NCI-H345 (cell line): ENCODE measurements around the gene GALNT10.

Source experiments
- DNase-seq: peaks from one replicate; lab custom pipeline; 2025; lab: John Stamatoyannopoulos, UW

Gene GALNT10

GRCh38 chr5:154234551-154234950 lies 44.0 kb downstream of the GALNT10 start:
- DNase-seq = no peak

DNA sequence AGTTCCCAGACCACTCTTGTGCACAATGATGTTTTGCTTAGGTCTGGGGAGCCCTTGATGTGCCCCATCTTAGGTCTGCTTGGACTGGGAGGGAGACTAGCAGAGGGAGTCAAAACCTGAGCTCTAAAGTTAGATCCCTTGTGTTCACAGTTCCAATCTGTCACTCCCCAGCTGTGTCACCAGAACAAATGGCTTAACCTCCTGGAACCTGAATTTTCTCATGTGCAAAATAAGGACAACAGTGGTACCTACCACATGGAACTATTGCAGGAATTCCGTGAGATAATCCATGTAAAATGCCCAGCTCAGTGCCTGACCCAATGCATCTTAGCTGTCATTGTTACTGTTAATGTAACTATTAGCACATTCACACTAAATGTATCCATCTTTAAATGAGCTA lies 45.5 kb downstream of the GALNT10 start:
- no peak for DNase-seq

GRCh38 chr5:154236536-154237375 lies 46.2 kb downstream of the GALNT10 start:
- DNase-seq = no peak

DNA sequence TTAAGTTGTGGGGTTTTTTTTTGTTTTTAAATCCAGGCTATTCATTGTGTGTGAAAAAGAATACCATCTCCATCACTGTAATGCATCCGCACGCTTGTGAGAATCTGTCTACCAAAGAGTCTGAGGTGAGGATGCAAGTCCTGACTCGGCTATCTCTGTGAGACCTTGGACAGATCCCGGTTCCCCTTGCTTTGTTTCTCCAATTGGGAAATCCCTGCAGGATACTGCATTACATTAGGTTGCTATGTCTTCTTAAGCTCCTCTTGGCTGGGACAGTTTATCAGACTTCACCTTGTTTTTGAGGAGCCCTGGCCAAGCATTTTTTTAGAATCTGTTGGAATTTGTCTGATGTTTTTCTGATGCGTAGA lies 46.8 kb downstream of the GALNT10 start:
- no peak for DNase-seq

- no peak for DNase-seq
Measured at GRCh38 chr5:154237946-154238345, 47.4 kb downstream of the GALNT10 start.

DNA sequence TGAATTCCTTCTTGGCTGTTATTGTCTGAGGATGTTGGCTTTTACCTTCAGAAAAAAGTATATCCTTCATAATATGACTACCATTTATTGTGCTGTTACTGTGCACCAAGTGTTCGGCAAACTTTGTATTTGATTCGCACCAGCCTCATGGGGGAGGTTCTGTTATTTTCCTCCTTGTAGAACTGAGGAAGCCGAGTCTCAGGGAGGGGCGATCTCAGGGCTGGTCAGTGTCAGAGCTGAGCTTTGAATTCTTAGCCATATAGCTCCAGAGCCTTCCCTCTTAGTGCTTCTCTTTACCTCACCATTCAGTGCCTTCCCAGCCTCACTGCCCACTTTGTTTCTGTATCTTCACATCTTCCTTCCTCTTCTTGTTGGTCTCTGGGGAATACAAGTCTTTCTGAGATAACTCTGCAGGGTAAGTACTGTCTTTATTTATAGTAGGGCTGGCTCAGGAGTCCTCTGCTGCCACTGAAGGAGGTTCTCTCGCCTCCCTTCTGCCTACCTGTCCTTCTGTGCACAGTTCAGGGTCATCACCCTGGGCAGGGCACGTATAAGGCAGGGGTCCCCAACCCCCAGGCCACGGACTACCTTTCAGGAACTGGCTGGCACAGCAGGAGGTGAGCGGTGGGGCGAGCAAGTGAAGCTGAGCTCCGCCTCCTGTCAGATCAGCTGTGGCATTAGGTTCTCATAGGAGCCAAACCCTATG lies 48.4 kb downstream of the GALNT10 start:
- DNase-seq = no peak

DNA sequence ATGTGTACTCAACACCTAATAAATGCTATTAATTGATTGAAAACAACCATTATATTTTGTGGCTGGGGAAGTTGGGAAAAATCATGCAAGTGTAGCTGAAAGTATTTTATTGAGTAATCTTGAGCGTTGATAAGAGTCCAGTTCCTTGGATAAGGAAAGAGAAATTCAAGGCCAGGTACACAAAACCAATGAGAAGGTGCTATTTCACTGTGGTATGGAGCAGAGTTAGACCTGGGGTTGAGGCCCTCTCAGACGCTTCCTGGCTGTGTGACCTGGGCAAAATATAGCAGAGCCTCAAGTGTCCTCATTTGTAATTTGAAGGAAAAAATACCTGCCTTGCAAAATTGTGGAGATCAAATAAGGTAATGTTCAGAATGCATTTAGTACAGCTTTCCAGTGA lies 50.1 kb downstream of the GALNT10 start:
- no peak for DNase-seq

DNA sequence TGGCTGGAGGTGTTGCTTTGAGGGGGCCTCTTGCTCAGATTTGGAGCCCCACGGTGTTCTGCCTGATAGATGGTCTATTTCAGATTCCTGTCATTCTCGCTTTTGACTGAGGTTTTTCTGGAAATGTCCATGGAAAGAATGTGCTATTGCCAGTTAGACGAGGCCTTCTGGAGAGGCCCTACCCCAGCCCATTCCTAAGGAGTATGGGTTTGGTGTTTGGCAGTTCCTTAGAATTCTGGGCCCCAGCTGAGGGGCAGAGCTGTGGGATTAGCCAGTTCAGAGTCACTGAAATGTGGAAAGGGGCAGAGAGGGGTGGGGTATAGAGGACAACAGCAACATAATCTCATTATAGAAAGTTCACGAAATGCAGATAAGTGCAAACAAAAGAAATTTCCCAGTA lies 50.5 kb downstream of the GALNT10 start:
- DNase-seq = no peak

GRCh38 chr5:154242442-154242841 lies 51.9 kb downstream of the GALNT10 start:
- no peak for DNase-seq

GRCh38 chr5:154242964-154243376 lies 52.4 kb downstream of the GALNT10 start:
- no peak for DNase-seq

GRCh38 chr5:154243736-154244135 lies 53.2 kb downstream of the GALNT10 start:
- DNase-seq = no peak

- no peak for DNase-seq
Measured at GRCh38 chr5:154244476-154244875, 53.9 kb downstream of the GALNT10 start.

DNA sequence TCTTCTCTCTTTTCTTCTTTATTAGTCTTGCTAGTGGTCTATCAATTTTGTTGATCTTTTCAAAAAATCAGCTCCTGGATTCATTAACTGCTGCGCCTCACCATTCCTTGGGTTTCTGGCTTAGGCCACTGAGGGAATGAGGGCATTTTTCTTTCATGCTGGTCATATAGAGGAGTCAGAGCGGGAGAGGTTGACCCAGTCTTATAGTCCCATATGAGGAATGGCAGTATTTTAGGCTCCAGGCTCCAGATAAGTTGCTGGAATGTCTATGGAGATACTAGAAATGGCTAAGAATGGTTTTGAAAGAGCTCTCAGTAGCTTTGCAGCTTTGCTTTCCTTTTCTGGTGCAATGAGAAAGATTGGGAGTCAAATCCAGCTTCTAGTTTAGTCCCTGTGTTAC lies 58.2 kb downstream of the GALNT10 start:
- DNase-seq = no peak

DNA sequence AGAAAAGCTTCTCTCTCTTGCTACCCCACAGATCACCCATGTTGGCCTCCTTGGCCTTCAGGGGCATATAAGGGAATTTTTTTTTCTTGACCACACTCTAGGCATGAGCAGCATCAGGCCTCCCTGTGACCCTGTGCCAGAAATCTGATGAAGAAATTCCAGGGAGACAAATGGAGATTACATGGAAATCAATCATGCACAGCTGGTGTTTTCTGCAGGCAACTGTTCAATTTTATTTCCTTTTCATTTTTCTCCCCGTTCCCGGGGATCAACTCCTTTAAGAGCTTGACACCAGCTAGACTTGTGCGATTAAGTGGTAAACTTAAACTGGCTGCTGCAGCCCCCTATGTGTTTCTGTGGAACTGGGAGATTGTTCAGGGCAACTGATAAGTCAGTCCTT lies 59.3 kb downstream of the GALNT10 start:
- DNase-seq = no peak

GRCh38 chr5:154251529-154251928 lies 61.0 kb downstream of the GALNT10 start:
- no peak for DNase-seq

- no peak for DNase-seq
Measured at GRCh38 chr5:154253807-154254206, 63.3 kb downstream of the GALNT10 start.

DNA sequence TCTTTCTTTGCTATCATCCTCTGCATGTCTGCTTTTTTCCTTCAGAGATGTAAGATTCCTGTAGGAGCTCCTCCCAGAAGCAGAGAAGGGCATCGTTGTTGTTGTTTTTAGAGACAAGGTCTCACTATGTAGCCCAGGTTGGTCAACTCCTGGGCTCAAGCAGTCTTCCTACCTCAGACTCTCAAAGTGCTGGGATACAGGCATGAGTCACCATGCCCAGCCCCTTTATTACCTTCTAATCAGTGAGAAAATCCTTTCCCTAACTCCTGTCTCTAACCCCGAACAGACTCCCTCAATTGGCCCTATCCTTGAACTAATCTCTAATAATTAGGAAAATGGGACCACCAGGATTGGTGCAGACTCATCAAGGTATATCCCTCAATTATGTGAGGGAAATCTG lies 64.4 kb downstream of the GALNT10 start:
- no peak for DNase-seq

DNA sequence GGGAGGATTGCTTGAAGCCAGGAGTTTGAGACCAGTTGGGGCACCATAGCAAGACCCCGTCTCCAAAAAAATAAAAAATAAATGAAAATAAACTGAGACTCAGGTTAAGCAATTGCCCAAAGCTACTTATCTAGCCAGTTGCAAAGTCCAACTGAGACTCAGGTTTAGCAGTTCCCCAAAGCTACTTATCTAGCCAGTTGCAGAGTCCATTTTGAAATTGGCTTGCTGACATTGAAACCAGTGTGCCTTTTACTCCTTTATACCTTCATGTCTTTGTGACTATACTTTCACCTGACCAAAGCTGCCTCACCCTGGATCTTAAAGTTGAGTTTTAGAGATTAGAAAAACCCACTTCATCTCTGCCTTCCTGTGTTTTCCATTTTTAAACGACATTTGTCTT lies 66.5 kb downstream of the GALNT10 start:
- no peak for DNase-seq

DNA sequence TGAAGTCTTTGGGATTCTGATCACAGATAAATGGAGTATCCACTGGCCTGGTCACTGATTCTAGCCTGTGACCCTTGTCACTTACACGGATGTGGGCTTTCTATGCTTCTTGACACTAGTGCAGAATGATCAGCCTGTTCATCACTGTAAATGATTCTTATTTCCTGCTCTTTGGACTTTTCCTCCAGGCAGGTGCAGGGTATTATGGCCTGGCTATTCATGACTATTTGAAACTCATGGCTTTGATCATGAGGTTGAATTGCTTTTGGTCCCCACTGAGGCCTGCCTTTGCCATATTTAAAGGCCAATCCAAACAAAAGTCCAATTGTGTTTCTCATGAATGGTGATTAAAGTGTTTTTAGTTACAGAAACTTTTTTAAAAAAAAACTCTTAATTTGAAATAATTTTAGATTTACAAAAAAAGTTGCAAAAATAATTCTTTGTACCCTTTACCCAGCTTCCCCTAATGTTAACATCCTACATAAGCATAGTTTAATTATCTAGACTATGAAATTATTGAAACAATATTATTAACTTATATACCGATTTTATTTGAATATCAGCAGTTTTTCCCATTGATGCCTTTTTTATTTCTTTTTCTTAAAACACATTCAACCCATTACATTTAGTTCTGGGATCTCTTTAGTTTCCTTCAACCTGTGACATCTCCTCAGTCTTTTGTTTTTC lies 68.1 kb downstream of the GALNT10 start:
- no peak for DNase-seq

GRCh38 chr5:154260224-154260927 lies 69.8 kb downstream of the GALNT10 start:
- DNase-seq = no peak

- DNase-seq = no peak
Measured at GRCh38 chr5:154262342-154262741, 71.8 kb downstream of the GALNT10 start.

- DNase-seq = no peak
Measured at GRCh38 chr5:154264549-154265196, 74.1 kb downstream of the GALNT10 start.
